Adrenal gland (tissue), 5 donors: Measurements from ENCODE around the gene DHRS13.

Experiments used
- POLR2A ChIP-seq, 2 donors: fragments of 450-650 bp; IDR thresholded peaks; one replicate each; pipeline ENCODE4 v1.6.1; 2017; ENCODE audit warnings: antibody characterized with exemption in 2 of 2, mild to moderate bottlenecking in 2 of 2, moderate library complexity in 1 of 2
- TF ChIP-seq, protein P1 (sequence below), 6 experiments: fragments of 450-650 bp in 4 of 6; fragments of 200-600 bp in 2 of 6; sonication (generic) in 1 of 6; IDR thresholded peaks; 1 replicate in 5 of 6; 2 replicates in 1 of 6; pipeline versions ENCODE4 v1.5.1 to v1.8.0; 2016 to 2021; ENCODE audit warnings: antibody characterized with exemption in 6 of 6, mild to moderate bottlenecking in 2 of 6, moderate library complexity in 1 of 6
- donor health status: DM: no; HTN: no; CAD: no.

DNA sequence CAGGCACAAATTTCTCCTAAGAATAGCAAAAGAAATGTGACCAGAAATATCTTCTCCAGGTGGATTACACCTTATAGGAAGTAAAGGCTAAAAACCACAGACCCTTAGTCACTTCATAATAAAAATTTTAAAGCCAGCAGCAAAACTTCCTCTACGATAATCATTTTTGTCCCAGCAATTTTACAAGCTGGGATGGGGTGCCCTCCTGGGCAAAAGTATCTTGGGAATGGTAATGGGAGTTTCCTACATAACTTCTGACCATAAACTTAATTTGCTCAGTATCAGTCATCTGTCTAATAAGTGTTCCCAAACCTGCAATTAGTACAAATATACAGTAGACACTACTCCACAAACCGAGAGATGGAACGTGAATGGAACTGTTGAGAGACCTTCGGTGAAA lies 45.5 kb upstream of the DHRS13 start:
- TF ChIP-seq, protein P1, sequence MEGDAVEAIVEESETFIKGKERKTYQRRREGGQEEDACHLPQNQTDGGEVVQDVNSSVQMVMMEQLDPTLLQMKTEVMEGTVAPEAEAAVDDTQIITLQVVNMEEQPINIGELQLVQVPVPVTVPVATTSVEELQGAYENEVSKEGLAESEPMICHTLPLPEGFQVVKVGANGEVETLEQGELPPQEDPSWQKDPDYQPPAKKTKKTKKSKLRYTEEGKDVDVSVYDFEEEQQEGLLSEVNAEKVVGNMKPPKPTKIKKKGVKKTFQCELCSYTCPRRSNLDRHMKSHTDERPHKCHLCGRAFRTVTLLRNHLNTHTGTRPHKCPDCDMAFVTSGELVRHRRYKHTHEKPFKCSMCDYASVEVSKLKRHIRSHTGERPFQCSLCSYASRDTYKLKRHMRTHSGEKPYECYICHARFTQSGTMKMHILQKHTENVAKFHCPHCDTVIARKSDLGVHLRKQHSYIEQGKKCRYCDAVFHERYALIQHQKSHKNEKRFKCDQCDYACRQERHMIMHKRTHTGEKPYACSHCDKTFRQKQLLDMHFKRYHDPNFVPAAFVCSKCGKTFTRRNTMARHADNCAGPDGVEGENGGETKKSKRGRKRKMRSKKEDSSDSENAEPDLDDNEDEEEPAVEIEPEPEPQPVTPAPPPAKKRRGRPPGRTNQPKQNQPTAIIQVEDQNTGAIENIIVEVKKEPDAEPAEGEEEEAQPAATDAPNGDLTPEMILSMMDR (IDR thresholded peaks at IDR 0.05) = no peak
- no peak for TF ChIP-seq POLR2A (IDR thresholded peaks at IDR 0.05)
